ENCODE data around the gene OGDHL. TPM values are rescaled to one million over a fixed set of nuclear protein-coding genes. Genes with fewer than 3 reads are reported as not detected.

Gene OGDHL
- total RNA-seq, 1 experiment from 2014 or later: 1.3 TPM

DNA sequence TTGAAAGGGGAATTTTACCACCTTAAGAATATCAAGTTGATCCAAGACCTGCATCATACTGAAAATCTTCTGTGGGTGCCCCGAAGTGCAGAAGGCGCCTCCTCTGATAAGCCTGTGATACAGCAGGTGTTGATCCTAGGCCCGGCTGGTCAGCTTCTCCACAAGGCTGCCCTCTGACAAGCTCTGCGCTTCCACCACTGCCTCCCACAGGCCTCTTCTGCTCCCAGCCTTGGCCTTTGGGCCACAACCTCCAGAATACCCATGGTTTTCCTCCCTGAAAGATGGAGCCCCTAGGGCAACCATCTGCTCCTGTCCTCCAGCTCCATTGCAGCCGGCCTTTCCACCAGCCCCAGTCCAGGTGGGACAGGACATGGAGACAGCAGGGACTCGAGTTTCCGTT is 5.6 kb upstream of the OGDHL start:
- intact Hi-C loops (cut with micrococcal nuclease; ENCODE audit: unreplicated experiment) (no loop called here), in situ Hi-C loops (cut with HindIII; ENCODE audit: low pct_unique_long_range_greater_than_20kb, low sequenced_read_pairs) (no loop called here)
- H3K4me1 ChIP-seq (ENCODE audit: control insufficient read depth, insufficient read depth, low read length): no peaks in the 10 kb centered on the region
- no peak overlapping the region for H3K4me3 ChIP-seq (ENCODE audit: low read depth in 2 of 2, low read length in 2 of 2)
- POLR2A ChIA-PET: no interaction called here
- DNase-seq (ENCODE audit: low read depth, low spot score) (no peak), ATAC-seq (no peak)
- H3K9me3 ChIP-seq (ENCODE audit: control insufficient read depth, insufficient read depth, low read depth, low read length): no peaks in the 10 kb centered on the region
- no TSS peak for BruUV-seq (replicated peaks)
- H3K36me3 ChIP-seq (ENCODE audit: control insufficient read depth, insufficient read depth, low read length): no peaks in the 10 kb centered on the region
- peaks cover 9% of the 10 kb centered on the region; the same call in 1 of the 2 replicates for H3K27me3 ChIP-seq (ENCODE audit: control insufficient read depth, insufficient read depth, low read length)
- CTCF ChIA-PET: interaction anchor here (1.2 kb wide), 1 partner anchor 175 kb away, joined by 3 read pairs; no protein-coding TSS in a partner anchor
- H3K27ac ChIP-seq (ENCODE audit: low read length): no peak overlapping the region
- no peak for TF ChIP-seq POLR2AphosphoS5 (IDR thresholded peaks at IDR 0.05; ENCODE audit: low read depth, low read length)
- TF ChIP-seq, protein P1, sequence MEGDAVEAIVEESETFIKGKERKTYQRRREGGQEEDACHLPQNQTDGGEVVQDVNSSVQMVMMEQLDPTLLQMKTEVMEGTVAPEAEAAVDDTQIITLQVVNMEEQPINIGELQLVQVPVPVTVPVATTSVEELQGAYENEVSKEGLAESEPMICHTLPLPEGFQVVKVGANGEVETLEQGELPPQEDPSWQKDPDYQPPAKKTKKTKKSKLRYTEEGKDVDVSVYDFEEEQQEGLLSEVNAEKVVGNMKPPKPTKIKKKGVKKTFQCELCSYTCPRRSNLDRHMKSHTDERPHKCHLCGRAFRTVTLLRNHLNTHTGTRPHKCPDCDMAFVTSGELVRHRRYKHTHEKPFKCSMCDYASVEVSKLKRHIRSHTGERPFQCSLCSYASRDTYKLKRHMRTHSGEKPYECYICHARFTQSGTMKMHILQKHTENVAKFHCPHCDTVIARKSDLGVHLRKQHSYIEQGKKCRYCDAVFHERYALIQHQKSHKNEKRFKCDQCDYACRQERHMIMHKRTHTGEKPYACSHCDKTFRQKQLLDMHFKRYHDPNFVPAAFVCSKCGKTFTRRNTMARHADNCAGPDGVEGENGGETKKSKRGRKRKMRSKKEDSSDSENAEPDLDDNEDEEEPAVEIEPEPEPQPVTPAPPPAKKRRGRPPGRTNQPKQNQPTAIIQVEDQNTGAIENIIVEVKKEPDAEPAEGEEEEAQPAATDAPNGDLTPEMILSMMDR (IDR thresholded peaks at IDR 0.05): no peak
- no peak for TF ChIP-seq REST (IDR thresholded peaks at IDR 0.05; ENCODE audit: insufficient read depth in 1 of 2, low read depth in 2 of 2, low read length in 1 of 2)
- TF ChIP-seq SIN3A (IDR thresholded peaks at IDR 0.05; ENCODE audit: borderline replicate concordance, insufficient read depth, low read depth, low read length): no peak
- no peak for TF ChIP-seq TCF7L2 (IDR thresholded peaks at IDR 0.05; ENCODE audit: low read depth, low read length)

DNA sequence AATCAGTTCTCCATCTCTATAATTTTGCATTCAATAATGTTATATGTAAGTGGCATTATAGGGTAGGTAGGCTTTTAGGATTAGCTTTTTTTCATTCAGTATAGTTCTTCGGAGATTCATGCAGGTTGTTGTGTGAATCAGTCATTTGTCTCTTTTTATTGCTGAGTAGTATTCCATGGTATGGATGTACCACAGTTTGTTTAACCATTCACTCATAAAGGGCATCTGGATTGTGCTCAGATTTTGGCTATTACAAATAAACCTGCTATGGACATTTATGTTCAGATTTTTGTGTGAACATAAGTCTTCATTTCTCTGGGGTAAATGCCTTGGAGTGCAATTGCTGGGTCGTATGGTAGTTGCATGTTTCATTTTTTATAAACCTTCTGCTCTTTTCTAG is 4.4 kb upstream of the OGDHL start:
- in situ Hi-C loops (cut with HindIII; ENCODE audit: low pct_unique_long_range_greater_than_20kb, low sequenced_read_pairs): no loop called here
- Histone ChIP-seq H3K27me3 (ENCODE audit: control insufficient read depth, insufficient read depth, low read length) (peaks cover 13% of the 10 kb centered on the region; the same call in 1 of the 2 replicates), H3K4me3 (ENCODE audit: low read depth in 2 of 2, low read length in 2 of 2) (no peak overlapping the region), H3K36me3 (ENCODE audit: control insufficient read depth, insufficient read depth, low read length) (0 out of 2 replicates have a peak, but pooled peaks cover 2% of the 10 kb centered on the region), H3K27ac (ENCODE audit: low read length) (no peak overlapping the region), H3K9me3 (ENCODE audit: control insufficient read depth, insufficient read depth, low read depth, low read length) (no peaks in the 10 kb centered on the region), H3K4me1 (ENCODE audit: control insufficient read depth, insufficient read depth, low read length) (0 out of 2 replicates have a peak, but pooled peaks cover 3% of the 10 kb centered on the region)
- intact Hi-C loops (cut with micrococcal nuclease; ENCODE audit: unreplicated experiment): no loop called here
- ChIA-PET CTCF (no interaction called here), POLR2A (no interaction called here)
- BruUV-seq (replicated peaks): no TSS peak
- no peak for ATAC-seq
- TF ChIP-seq, protein P1 (IDR thresholded peaks at IDR 0.05): no peak
- no peak for TF ChIP-seq POLR2AphosphoS5 (IDR thresholded peaks at IDR 0.05; ENCODE audit: low read depth, low read length)
- no peak for TF ChIP-seq SIN3A (IDR thresholded peaks at IDR 0.05; ENCODE audit: borderline replicate concordance, insufficient read depth, low read depth, low read length)
- no peak for TF ChIP-seq REST (IDR thresholded peaks at IDR 0.05; ENCODE audit: insufficient read depth in 1 of 2, low read depth in 2 of 2, low read length in 1 of 2)
- no peak for TF ChIP-seq TCF7L2 (IDR thresholded peaks at IDR 0.05; ENCODE audit: low read depth, low read length)
- DNase-seq (ENCODE audit: low read depth, low spot score): no peak
